CD8-positive, alpha-beta memory T cell (primary cell): ENCODE measurements around the gene STX16. TPM values are rescaled to one million over a fixed set of nuclear protein-coding genes. Genes with fewer than 3 reads are reported as not detected.
A peak's percentile ranks its signal among the peaks of the same experiment; 100 is the strongest.

Source experiments
- CTCF ChIA-PET: fragments of 350-600 bp; sonication (Branson Sonifier 250); formaldehyde crosslinking; loops from one replicate; lab custom pipeline; 2021; ENCODE audit warnings: antibody characterized with exemption; lab: Charles Lee
- POLR2A ChIA-PET: fragments of 350-600 bp; sonication (Branson Sonifier 250); formaldehyde crosslinking; loops from one replicate; lab custom pipeline; 2021; ENCODE audit warnings: antibody characterized with exemption; lab: Charles Lee
- DNase-seq, 5 donors: peaks; one replicate each; pipeline versions ENCODE4 v3.0.0 to v3.0.0-alpha.2; 2020 to 2022; ENCODE audit warnings: mixed read lengths in 1 of 5
- H3K27ac ChIP-seq: one replicate; pipeline ENCODE4 v1.7.0; 2013; ENCODE audit warnings: low read depth, mild to moderate bottlenecking, low read length, moderate library complexity
- H3K27me3 ChIP-seq: 2 replicates; pipeline ENCODE4 v1.7.0; 2013; ENCODE audit warnings: low read length, mild to moderate bottlenecking; ENCODE audit not compliant: insufficient read depth, poor library complexity, severe bottlenecking
- H3K36me3 ChIP-seq: 2 replicates; pipeline ENCODE4 v1.7.0; 2013; ENCODE audit warnings: mild to moderate bottlenecking, low read length, moderate library complexity; ENCODE audit not compliant: insufficient read depth
- H3K4me1 ChIP-seq: 2 replicates; pipeline ENCODE4 v1.7.0; 2013; ENCODE audit warnings: mild to moderate bottlenecking, low read length, moderate library complexity; ENCODE audit not compliant: insufficient read depth
- H3K4me3 ChIP-seq: 2 replicates; pipeline ENCODE4 v1.7.0; 2013; ENCODE audit warnings: mild to moderate bottlenecking, low read length
- H3K9me3 ChIP-seq: 2 replicates; pipeline ENCODE4 v1.7.0; 2013; ENCODE audit warnings: mild to moderate bottlenecking, low read length
- H3K27ac Mint-ChIP-seq, 8 donors: one replicate each; pipeline ENCODE4 v1.8.0; 2020 to 2021; ENCODE audit warnings: mixed read lengths in 8 of 8, mild to moderate bottlenecking in 6 of 8, inconsistent platforms in 3 of 8, moderate library complexity in 3 of 8
- H3K27me3 Mint-ChIP-seq, 2 donors: one replicate each; pipeline ENCODE4 v1.8.0; 2020 to 2021; ENCODE audit warnings: mixed read lengths in 2 of 2, mild to moderate bottlenecking in 1 of 2, moderate library complexity in 1 of 2
- H3K36me3 Mint-ChIP-seq, 3 donors: one replicate each; pipeline ENCODE4 v1.8.0; 2020 to 2021; ENCODE audit warnings: mixed read lengths in 3 of 3, inconsistent platforms in 1 of 3, mild to moderate bottlenecking in 1 of 3
- H3K4me1 Mint-ChIP-seq, 3 donors: one replicate each; pipeline ENCODE4 v1.8.0; 2020 to 2021; ENCODE audit warnings: mixed read lengths in 3 of 3, inconsistent platforms in 1 of 3, mild to moderate bottlenecking in 1 of 3
- H3K4me3 Mint-ChIP-seq, 7 donors: one replicate each; pipeline ENCODE4 v1.8.0; 2020 to 2021; ENCODE audit warnings: mixed read lengths in 7 of 7, mild to moderate bottlenecking in 6 of 7, moderate library complexity in 4 of 7, inconsistent platforms in 2 of 7
- H3K9me3 Mint-ChIP-seq, 5 donors: one replicate each; pipeline ENCODE4 v1.8.0; 2020 to 2022; ENCODE audit warnings: mixed read lengths in 5 of 5, mild to moderate bottlenecking in 3 of 5, moderate library complexity in 2 of 5, inconsistent platforms in 1 of 5
- polyA plus RNA-seq: library from polyadenylated mRNA; unstranded; fragments of 300-500 nt; fragmentation: Illumina TruSeq; gene quantifications from one replicate; pipeline ENCODE4 v1.2.3, GENCODE V29; 2021
- total RNA-seq, 2 experiments: library from RNA; stranded (reverse); gene quantifications; one replicate each; pipeline ENCODE4 v1.2.3, GENCODE V29; 2021

The STX16 gene
- total and polyA plus RNA-seq, 3 experiments from 2014 or later, result 24.9 to 72.8 (median 69.2) TPM

DNA sequence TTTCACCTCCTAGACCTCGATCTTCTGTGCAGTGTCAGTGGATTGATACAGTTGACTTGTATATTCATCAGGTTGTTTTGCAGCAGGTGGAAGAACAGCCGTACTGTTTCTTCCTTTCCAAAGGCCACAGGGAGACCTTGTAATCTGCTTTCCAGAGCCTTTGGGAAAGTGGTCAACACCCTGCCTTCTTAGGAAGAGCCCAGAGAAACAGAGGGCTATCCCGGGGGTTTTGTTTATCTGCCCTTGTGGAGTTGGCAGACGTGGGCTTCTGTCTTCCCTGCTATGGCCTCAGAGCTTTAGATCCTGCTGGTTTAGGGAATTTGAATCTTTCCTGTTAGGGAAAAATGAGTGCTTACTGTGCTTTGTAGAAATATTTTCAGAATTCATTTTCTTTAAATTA is 19.6 kb downstream of the STX16 start:
- H3K4me3 ChIP-seq, result no peak overlapping the region
- no peak for DNase-seq
- H3K27ac ChIP-seq, result no peak overlapping the region
- no peaks in the 10 kb centered on the region for H3K9me3 ChIP-seq
- ChIA-PET POLR2A (no interaction called here), CTCF (no interaction called here)
- H3K4me1 ChIP-seq, result no peaks in the 10 kb centered on the region
- Mint-ChIP-seq H3K27me3 (no peaks in the 10 kb centered on the region), H3K4me3 (no peak overlapping the region), H3K36me3 (peaks cover 4 to 84% (median 22%) of the 10 kb centered on the region in 3 donors), H3K9me3 (no peaks in the 10 kb centered on the region), H3K4me1 (peaks cover 7 to 15% (median 8%) of the 10 kb centered on the region in 3 donors), H3K27ac (no peak overlapping the region)
- no peaks in the 10 kb centered on the region for H3K27me3 ChIP-seq
- H3K36me3 ChIP-seq, result peaks cover 51% of the 10 kb centered on the region

DNA sequence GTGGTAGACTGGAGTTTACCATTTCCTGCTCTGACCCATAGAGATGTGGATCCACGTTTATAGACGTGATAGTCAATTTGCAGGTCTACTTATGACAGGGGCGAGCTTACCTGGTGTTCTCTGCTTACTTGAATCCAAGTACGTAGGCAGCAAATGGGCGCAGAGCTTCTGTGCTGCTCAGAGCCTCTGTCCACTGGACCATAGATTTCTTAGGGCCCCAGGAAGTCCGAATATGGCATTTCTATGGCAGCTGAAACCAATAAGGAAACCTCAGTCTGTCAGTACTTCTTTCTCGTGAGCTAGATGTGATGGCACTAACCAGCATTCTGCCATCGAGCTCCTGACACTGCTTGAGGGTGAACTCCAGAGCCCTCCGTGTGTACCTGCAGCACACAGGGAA is 22.0 kb downstream of the STX16 start:
- CTCF ChIA-PET, result no interaction called here
- H3K4me1 Mint-ChIP-seq, result peaks cover 0 to 1% (median 0%) of the 10 kb centered on the region in 3 donors
- H3K9me3 Mint-ChIP-seq, result no peaks in the 10 kb centered on the region
- peaks cover 49% of the 10 kb centered on the region for H3K36me3 ChIP-seq
- no peaks in the 10 kb centered on the region for H3K4me1 ChIP-seq
- no peaks in the 10 kb centered on the region for H3K27me3 Mint-ChIP-seq
- no peak overlapping the region for H3K4me3 ChIP-seq
- H3K36me3 Mint-ChIP-seq, result peaks cover 4 to 84% (median 22%) of the 10 kb centered on the region in 3 donors
- no peak overlapping the region for H3K27ac Mint-ChIP-seq
- DNase-seq, result no peak
- no peaks in the 10 kb centered on the region for H3K27me3 ChIP-seq
- H3K27ac ChIP-seq, result no peak overlapping the region
- no peaks in the 10 kb centered on the region for H3K9me3 ChIP-seq
- POLR2A ChIA-PET, result no interaction called here
- no peak overlapping the region for H3K4me3 Mint-ChIP-seq

DNA sequence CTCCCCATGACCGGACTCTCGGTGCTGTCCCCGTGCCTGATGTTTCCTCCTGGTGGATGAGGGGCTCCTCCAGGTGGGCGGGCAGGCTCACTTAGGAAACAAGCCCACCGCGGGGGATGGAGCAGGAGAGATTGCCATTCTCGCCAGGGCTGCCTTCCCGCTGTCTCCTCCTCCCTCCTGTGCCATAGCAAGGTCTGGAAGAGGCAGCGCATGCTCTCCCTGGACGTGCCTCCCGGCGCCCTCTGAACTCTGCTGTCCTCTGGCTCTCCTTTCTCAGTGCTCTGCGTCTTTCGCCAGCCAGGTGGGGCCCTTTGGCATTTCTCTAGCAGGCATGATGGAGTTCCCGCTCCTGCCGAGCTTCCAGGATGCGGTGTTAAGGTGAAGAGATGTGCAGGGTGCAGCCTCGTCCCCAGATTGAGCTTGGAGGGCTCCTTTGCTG is 24.1 kb downstream of the STX16 start:
- POLR2A ChIA-PET, result no interaction called here
- Histone ChIP-seq H3K27me3 (no peaks in the 10 kb centered on the region), H3K4me1 (no peaks in the 10 kb centered on the region), H3K9me3 (no peaks in the 10 kb centered on the region), H3K27ac (no peak overlapping the region), H3K4me3 (no peak overlapping the region), H3K36me3 (peaks cover 38% of the 10 kb centered on the region)
- Mint-ChIP-seq H3K4me3 (no peak overlapping the region), H3K36me3 (peaks cover 3 to 86% (median 26%) of the 10 kb centered on the region in 3 donors), H3K27ac (no peak overlapping the region), H3K4me1 (peaks cover 0 to 6% (median 1%) of the 10 kb centered on the region in 3 donors), H3K27me3 (no peaks in the 10 kb centered on the region), H3K9me3 (no peaks in the 10 kb centered on the region)
- CTCF ChIA-PET, result no interaction called here
- DNase-seq, result no peak

DNA sequence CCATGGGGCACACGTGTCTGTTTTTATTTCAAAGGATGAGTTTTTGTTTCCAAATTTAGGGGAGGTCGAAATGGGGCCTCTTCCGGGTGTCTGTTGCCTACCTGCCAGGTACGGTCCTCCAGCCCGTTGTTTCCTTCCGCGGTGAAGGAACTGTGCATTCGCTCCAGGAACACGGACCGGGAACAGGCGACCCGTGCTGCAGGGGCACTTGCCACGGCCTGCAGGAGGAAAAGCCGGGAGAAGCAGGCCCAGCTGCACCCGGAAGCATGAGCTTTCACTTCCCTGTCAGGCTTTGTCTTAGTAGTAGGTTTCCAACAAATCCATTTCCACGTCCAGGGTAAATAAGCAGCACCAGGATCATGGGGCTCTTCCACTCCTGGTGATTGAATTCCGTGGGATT is 24.6 kb downstream of the STX16 start:
- no peaks in the 10 kb centered on the region for H3K9me3 ChIP-seq
- H3K4me1 ChIP-seq, result no peaks in the 10 kb centered on the region
- Mint-ChIP-seq H3K27me3 (no peaks in the 10 kb centered on the region), H3K4me1 (peaks cover 0 to 6% (median 1%) of the 10 kb centered on the region in 3 donors), H3K9me3 (no peaks in the 10 kb centered on the region), H3K27ac (peak overlapping the region in 2 of 8 donors; percentile 24 to 87), H3K4me3 (no peak overlapping the region), H3K36me3 (peaks cover 0 to 86% (median 24%) of the 10 kb centered on the region in 3 donors)
- DNase-seq, result no peak
- ChIA-PET POLR2A (no interaction called here), CTCF (no interaction called here)
- H3K27ac ChIP-seq, result no peak overlapping the region
- H3K36me3 ChIP-seq, result peaks cover 36% of the 10 kb centered on the region
- no peak overlapping the region for H3K4me3 ChIP-seq
- no peaks in the 10 kb centered on the region for H3K27me3 ChIP-seq

DNA sequence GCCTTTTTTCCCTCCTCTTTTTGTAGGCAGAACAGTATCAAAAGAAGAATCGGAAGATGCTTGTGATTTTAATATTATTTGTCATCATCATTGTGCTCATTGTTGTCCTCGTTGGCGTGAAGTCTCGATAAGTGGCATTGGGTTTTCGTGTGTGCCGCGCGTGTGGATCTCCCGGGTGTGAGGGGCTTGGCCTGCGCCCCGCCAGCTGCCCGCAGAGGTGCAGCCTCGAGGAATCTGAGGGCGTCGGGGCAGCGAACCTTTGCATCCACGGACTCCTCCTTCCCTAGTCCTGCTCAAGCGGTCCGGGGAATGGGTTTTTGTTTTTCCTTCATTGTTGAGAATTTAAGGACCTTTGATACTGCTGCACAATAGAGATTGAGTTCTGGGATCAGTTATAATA is 25.1 kb downstream of the STX16 start:
- ChIA-PET POLR2A (no interaction called here), CTCF (interaction anchor here (1.5 kb wide), 1 partner anchor 15 kb away, joined by 3 read pairs; no protein-coding TSS in a partner anchor)
- Histone ChIP-seq H3K27me3 (no peaks in the 10 kb centered on the region), H3K4me3 (no peak overlapping the region), H3K9me3 (no peaks in the 10 kb centered on the region), H3K36me3 (peaks cover 35% of the 10 kb centered on the region), H3K4me1 (no peaks in the 10 kb centered on the region), H3K27ac (no peak overlapping the region)
- H3K4me1 Mint-ChIP-seq, result peaks cover 0 to 6% (median 1%) of the 10 kb centered on the region in 3 donors
- no peak overlapping the region for H3K4me3 Mint-ChIP-seq
- peak overlapping the region in 2 of 8 donors; percentile 24 to 87 for H3K27ac Mint-ChIP-seq
- H3K36me3 Mint-ChIP-seq, result peaks cover 0 to 85% (median 24%) of the 10 kb centered on the region in 3 donors
- H3K9me3 Mint-ChIP-seq, result no peaks in the 10 kb centered on the region
- no peaks in the 10 kb centered on the region for H3K27me3 Mint-ChIP-seq
- DNase-seq, result no peak

DNA sequence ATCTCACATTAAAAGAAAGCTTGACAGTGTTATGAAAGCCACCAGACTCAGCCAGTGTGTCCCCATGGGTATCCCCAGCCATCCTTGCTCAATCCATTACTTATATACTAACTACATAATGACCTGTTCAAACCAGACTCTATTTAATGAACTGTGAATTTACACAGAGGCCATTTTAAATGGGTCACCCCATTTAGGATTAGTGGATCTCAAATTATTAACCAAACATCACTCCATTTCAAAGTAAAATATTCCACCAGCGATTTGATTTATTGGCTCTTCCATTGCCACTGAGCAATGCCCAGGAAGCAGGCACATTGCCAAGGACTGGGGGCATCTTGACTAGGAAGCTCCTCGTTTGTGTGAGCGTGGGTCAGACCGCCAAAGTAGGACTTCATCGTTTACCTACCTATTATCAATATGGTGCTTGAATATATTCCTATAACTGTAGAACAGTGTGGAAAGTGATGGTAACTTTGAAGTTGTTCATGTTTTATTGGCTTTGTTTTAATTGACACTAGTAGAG is 26.1 kb downstream of the STX16 start:
- ChIA-PET POLR2A (no interaction called here), CTCF (interaction anchor here (1.5 kb wide), 1 partner anchor 14 kb away, joined by 3 read pairs; no protein-coding TSS in a partner anchor)
- H3K27me3 Mint-ChIP-seq, result no peaks in the 10 kb centered on the region
- H3K36me3 Mint-ChIP-seq, result peaks cover 0 to 82% (median 24%) of the 10 kb centered on the region in 3 donors
- Histone ChIP-seq H3K27me3 (no peaks in the 10 kb centered on the region), H3K9me3 (no peaks in the 10 kb centered on the region), H3K4me1 (no peaks in the 10 kb centered on the region), H3K4me3 (no peak overlapping the region), H3K27ac (no peak overlapping the region), H3K36me3 (peaks cover 35% of the 10 kb centered on the region)
- no peak overlapping the region for H3K4me3 Mint-ChIP-seq
- DNase-seq, result no peak
- H3K4me1 Mint-ChIP-seq, result peaks cover 0 to 6% (median 1%) of the 10 kb centered on the region in 3 donors
- H3K9me3 Mint-ChIP-seq, result no peaks in the 10 kb centered on the region
- peak overlapping the region in 2 of 8 donors; percentile 36 to 60 for H3K27ac Mint-ChIP-seq

DNA sequence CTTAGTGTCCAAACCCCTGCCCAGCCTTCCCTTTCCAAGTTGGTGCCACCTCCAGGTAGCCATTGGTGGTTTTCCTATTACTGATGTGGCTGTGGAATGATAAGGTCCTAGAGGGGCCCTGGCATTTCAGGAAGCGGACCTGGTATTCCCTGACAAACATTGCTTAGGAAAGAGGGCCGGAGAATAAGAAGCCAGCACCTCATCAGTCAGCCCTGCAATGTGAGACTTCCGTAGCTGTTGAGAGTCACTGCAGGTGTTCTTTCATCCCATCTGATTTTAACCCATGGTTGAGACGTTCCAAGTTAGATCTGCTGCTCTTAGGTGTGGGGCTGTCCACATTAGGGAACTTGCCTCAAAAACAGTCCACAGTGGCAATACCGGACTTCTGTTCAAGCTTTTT is 26.7 kb downstream of the STX16 start:
- no peaks in the 10 kb centered on the region for H3K27me3 ChIP-seq
- ChIA-PET POLR2A (interaction anchor here (0.6 kb wide), 1 partner anchor 27 kb away, joined by 4 read pairs; no protein-coding TSS in a partner anchor), CTCF (interaction anchor here (1.5 kb wide), 1 partner anchor 14 kb away, joined by 3 read pairs; no protein-coding TSS in a partner anchor)
- H3K9me3 ChIP-seq, result no peaks in the 10 kb centered on the region
- no peaks in the 10 kb centered on the region for H3K4me1 ChIP-seq
- H3K4me3 ChIP-seq, result no peak overlapping the region
- no peak for DNase-seq
- peaks cover 0 to 84% (median 21%) of the 10 kb centered on the region in 3 donors for H3K36me3 Mint-ChIP-seq
- H3K27ac Mint-ChIP-seq, result no peak overlapping the region
- H3K27me3 Mint-ChIP-seq, result no peaks in the 10 kb centered on the region
- peaks cover 30% of the 10 kb centered on the region for H3K36me3 ChIP-seq
- no peak overlapping the region for H3K4me3 Mint-ChIP-seq
- H3K9me3 Mint-ChIP-seq, result no peaks in the 10 kb centered on the region
- H3K4me1 Mint-ChIP-seq, result peaks cover 0 to 10% (median 1%) of the 10 kb centered on the region in 3 donors
- H3K27ac ChIP-seq, result no peak overlapping the region

DNA sequence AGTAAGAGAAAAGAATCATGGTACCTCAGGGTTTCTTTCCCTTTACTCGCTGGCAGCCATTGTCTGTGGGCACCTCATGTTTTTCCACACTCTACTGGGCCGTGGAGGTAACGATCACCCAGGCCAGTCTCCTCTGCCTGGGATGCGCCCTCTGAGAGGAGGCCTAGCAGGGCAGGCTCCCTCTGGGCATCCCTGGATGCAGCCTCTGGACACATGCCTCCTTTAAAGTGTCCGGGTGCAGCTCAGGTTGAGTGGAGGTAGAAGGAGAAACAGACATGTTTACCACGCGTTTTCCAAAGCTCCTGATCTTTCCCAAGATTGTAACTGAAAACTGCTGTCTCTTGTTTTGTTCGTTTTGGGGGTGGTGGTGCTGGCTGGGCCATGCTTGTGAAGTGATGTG is 27.7 kb downstream of the STX16 start:
- H3K36me3 ChIP-seq, result peaks cover 20% of the 10 kb centered on the region
- H3K27me3 ChIP-seq, result no peaks in the 10 kb centered on the region
- H3K4me1 ChIP-seq, result no peaks in the 10 kb centered on the region
- Mint-ChIP-seq H3K27ac (no peak overlapping the region), H3K9me3 (no peaks in the 10 kb centered on the region), H3K36me3 (peaks cover 0 to 80% (median 18%) of the 10 kb centered on the region in 3 donors), H3K27me3 (no peaks in the 10 kb centered on the region), H3K4me3 (no peak overlapping the region), H3K4me1 (peaks cover 0 to 10% (median 1%) of the 10 kb centered on the region in 3 donors)
- no peak overlapping the region for H3K27ac ChIP-seq
- no peak for DNase-seq
- H3K4me3 ChIP-seq, result no peak overlapping the region
- ChIA-PET POLR2A (no interaction called here), CTCF (no interaction called here)
- no peaks in the 10 kb centered on the region for H3K9me3 ChIP-seq
